ENCODE measurements around the gene EMILIN1.

Gene EMILIN1

GRCh38 chr2:27078267-27079194 lies at the start of gene EMILIN1:
TSS of gene EMILIN1 (plus strand) at chr2:27078615. CDS start at chr2:27079066, 451 bp downstream.
- DNase-seq: no peak

GRCh38 chr2:27029051-27029450 lies 49.4 kb upstream of the EMILIN1 start:
- no peak for DNase-seq

DNA sequence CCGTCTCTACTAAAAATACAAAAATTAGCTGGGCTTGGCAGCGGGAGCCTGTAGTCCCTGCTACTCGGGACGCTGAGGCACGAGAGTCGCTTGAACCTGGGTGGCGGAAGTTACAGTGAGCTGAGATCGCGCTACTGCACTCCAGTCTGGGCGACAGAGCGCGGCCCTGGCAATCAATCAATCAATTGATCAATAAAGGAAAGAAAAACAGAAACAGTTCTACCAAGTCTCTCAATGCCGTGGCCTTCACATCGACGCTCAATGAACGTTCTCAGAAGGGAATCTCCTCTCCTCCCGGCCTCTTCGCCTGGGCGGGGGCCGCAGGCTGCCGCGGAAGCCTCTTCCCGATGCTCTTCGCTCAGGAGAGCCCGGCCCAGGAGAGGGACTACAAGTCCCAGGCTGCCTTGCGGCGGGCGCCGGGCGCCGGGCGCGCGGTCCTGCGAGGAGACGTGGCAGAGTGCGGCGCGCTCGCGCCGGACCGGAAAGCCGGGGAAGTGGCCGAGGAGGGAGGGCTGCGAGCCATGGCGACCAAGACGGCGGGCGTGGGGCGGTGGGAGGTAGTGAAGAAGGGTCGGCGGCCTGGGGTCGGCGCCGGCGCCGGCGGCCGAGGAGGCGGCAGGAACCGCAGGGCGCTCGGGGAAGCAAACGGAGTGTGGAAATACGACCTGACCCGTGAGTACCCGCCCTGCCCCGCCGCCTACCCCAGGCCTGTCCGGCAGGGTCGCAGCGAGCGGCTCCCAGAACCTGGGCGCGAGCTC lies 45.7 kb upstream of the EMILIN1 start, which contains the start of gene TMEM214:
Gene TMEM214 (plus strand): TSS at position 471 of the 758 bp plus-strand sequence. CDS start 51 bp downstream, at position 522.
- DNase-seq: peak; percentile 92

DNA sequence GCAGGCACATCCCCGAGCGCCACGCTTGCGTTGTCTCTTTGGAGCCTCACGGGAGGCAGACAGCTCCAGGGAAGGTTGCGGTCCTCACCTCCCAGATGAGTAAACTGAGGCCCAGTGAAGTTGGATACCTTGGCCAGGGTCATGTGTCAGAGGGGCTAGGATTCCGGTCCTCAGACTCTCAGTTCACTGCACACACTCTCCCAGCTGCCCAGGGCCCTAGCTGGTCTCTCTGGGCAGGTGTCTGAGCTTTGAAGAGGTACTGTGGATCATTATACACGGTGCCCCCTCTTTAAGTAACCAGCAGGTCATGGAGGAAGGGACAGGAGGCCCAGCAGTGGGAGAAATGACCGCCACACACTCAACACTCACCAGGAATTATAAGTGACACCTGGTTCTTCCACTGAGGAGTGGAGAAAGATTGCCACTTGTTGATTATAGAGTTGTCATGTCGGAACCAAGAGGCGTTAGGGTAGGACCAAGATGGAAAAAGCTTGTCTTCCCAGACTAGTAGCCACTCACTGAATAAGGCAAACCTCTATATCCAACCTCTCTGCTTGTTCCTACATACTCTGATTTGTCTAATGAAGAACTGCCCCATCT lies 45.1 kb upstream of the EMILIN1 start:
- DNase-seq: no peak

GRCh38 chr2:27038012-27038411 lies 40.4 kb upstream of the EMILIN1 start:
- DNase-seq: no peak

- no peak for DNase-seq
These were observed 39.6 kb upstream of the EMILIN1 start for GRCh38 chr2:27038631-27039339.

- no peak for DNase-seq
These were observed 39.0 kb upstream of the EMILIN1 start for GRCh38 chr2:27039426-27039825.

GRCh38 chr2:27039871-27040270 lies 38.5 kb upstream of the EMILIN1 start:
- DNase-seq: no peak

- no peak for DNase-seq
These were observed 38.1 kb upstream of the EMILIN1 start for GRCh38 chr2:27040282-27040681.

DNA sequence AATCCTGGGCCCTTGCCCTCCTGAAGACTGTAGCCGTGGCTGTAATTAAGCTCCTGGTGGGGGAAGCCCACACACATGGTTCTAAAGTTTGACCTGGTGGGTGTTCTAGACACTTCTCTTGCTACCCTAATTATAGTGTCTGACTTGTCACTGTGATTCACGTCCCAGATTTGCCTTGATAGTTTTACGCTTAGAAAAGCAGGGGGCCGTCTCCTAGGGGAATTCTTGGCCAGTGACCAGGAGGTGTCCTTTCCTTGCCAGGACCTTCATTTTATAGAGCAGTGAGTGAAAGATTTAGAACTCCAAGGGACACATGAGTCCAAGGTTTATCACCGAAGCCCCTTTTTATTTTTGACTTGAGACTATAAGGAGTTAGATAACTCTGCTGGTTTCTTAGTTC lies 36.7 kb upstream of the EMILIN1 start:
- no peak for DNase-seq

DNA sequence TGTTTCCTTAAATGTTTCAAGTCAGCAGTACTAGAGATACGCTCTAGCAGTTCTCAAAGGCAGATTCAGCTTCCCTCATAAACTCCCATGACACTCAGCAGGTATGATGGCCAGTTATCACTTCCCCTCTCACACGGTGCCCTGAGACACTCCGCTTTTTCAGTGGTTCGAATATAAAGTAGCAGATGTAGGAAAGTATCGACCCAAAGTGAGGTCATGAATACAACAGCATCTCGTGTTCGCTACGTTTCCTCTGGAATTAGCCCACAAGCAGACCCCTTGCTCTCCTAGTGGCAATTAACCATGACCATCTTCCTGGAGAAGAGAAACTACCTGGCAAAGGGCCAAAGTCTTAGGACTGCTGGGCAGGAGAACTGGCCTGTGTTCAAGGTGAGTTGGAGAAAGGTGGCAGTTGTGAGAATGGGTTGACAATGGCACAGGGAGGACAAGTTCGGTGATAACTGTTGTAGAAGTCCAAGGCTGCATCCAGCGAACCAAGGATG lies 36.2 kb upstream of the EMILIN1 start:
- no peak for DNase-seq

DNA sequence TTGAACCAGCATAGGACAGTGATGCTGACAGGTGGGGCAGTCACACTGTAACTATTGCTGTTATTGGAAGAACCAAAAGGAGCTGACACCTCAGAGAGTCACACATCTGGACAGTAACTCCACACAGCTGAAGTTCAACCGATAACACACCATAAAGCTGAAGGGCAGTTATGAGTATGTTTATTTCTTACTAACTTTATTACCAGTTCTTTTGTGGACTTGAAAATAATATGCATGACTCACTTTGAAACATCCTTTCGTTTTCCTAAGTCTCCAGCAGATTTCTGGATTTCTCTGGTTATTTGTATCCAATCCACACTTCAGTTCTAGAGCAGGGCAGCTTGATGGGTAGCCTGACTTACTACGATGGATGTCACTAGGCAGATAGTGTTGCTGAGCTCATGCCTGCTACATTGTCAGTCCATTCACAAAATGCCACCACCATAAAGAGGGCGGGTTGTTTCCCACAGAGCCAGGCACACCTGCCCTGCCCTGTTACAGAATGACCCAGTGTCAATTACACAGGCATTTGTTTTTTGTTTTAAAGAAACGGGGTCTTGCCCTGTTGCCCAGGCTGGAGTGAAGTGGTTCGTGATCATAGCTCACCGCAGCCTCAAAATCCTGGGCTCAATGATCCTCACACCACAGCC lies 35.3 kb upstream of the EMILIN1 start:
- no peak for DNase-seq

DNA sequence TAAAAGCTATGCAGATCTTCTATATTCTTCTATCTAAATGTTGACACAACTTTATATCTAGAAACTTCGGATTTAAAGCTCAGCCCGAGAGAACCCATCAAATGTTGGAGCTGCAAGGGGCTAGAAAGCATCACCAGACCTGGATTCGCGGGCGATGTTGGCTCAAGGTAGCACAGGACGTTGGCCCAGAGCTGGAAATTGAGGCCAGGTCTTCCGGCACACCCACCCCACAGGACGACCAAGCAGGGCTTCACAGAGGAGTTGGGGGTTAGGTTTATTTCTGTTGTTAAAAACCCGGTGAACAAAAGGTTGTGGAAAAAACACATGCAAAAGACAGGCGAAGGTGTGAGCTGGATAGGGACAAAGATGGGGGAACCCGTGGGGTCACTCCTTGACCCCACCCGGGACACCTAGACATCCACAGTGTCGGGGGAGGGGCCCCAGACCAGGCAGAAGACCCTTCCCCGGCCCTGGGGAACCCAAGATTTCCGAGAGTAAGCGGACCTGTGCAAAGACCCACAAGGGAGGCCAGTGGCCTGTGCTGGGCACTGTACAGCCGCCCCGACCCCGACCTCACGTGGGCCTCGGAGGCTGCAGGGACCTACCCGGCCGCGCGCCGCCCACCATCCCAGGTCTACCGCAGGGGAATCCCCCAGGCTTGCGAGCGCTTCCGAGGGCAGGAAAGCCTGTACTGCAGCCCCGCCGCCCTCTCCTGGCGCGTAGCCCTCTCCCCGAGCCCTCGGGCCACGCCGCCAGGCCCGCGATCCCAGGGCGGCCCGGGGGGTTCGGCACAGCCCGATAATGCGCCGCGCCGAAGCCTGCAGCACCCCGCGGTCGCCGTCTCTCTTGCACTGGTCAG lies 28.8 kb upstream of the EMILIN1 start:
- peak; percentile 69 for DNase-seq

GRCh38 chr2:27050281-27050995 lies 28.0 kb upstream of the EMILIN1 start:
- DNase-seq: peak; percentile 94

GRCh38 chr2:27050996-27051901 lies 27.2 kb upstream of the EMILIN1 start, which contains the start of gene AGBL5:
TSS of gene AGBL5 (plus strand) at chr2:27051668. CDS start at chr2:27052959, 1,291 bp downstream.
- DNase-seq: peak; percentile 98

DNA sequence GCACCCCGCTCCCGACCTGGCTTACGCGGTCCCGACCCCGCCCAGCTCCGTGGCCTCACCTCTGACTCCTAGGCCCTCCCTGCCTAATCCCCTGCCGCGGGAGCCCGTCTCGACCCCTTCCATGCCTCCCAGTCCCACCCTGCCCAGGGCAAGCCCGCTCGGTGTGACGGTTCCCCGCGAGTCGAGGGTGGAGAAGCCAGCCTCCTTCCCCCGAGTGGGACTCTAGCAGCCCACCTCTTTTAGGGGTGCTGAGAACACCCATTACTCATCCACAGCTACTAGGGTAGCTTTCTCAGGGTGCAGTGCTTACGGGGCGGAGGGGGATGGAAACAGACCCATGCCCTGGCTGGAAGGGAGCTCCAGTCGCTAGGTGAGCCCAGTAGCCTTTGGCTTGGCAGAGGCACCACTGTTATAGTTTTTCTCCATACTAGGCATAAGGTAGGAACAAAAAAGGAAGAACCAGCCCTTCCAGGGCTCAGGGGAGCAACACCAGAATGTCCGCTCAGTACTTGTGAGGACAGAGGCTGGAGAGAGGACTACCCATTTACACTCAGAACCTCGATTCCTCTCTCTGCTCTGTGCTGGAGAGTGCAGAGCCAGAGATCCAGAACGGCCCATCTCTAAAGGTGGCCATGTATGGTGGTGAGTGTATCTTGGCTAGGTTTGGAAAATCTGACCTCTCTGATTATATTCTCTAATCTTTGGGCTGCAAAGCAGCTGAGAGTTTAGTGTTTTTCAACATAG lies 26.3 kb upstream of the EMILIN1 start:
- DNase-seq: peak; percentile 34

GRCh38 chr2:27053321-27053720 lies 25.1 kb upstream of the EMILIN1 start:
- DNase-seq: no peak

GRCh38 chr2:27053776-27054175 lies 24.6 kb upstream of the EMILIN1 start:
- DNase-seq: no peak

All from activated CD4-positive, alpha-beta T cell treated with anti-CD3 and anti-CD28 coated beads, Interleukin-2, amount 50 U/mL, for 16 hours (primary cell).